GM23338 (cell line): ENCODE data around the gene AVPR2.

ENCODE experiments used
- CREB1 ChIP-seq: fragments of 250-450 bp; sonication (Bioruptor Pico); IDR thresholded peaks from 2 replicates; pipeline ENCODE4 v1.5.0; 2020; ENCODE audit warnings: low read depth, mild to moderate bottlenecking, moderate library complexity
- EZH2 ChIP-seq: fragments of 200-600 bp; sonication (generic); IDR thresholded peaks from one replicate; pipeline ENCODE4 v1.8.0; 2017; ENCODE audit warnings: antibody characterized with exemption, mild to moderate bottlenecking, low read depth; ENCODE audit not compliant: unreplicated experiment
- EZH2phosphoT487 ChIP-seq: fragments of 200-600 bp; sonication (generic); IDR thresholded peaks from one replicate; pipeline ENCODE4 v1.8.1; 2018; ENCODE audit warnings: antibody characterized with exemption; ENCODE audit not compliant: unreplicated experiment
- JUNB ChIP-seq: IDR thresholded peaks from one replicate; pipeline ENCODE4 v1.6.1; 2016; ENCODE audit warnings: antibody characterized with exemption; ENCODE audit not compliant: unreplicated experiment
- NANOG ChIP-seq: IDR thresholded peaks from 2 replicates; pipeline ENCODE4 v1.6.1; 2016; ENCODE audit warnings: antibody characterized with exemption, borderline replicate concordance
- POLR2AphosphoS5 ChIP-seq: IDR thresholded peaks from 2 replicates; pipeline ENCODE4 v1.6.1; 2016; ENCODE audit warnings: antibody characterized with exemption, low read depth
- STAT1 ChIP-seq: IDR thresholded peaks from one replicate; pipeline ENCODE4 v1.6.1; 2016; ENCODE audit warnings: antibody characterized with exemption; ENCODE audit not compliant: unreplicated experiment
- ZNF114 ChIP-seq: fragments of 250-450 bp; sonication (Bioruptor Pico); IDR thresholded peaks from 2 replicates; pipeline ENCODE4 v1.5.0; 2020; ENCODE audit warnings: mild to moderate bottlenecking, moderate library complexity
- ZNF331 ChIP-seq: fragments of 250-450 bp; sonication (Bioruptor Pico); IDR thresholded peaks from 2 replicates; pipeline ENCODE4 v1.5.0; 2020; ENCODE audit warnings: low read depth, mild to moderate bottlenecking, moderate library complexity
- TF ChIP-seq, protein P1 (sequence below), 2 experiments: fragments of 200-600 bp in 1 of 2; sonication (generic) in 1 of 2; conservative IDR thresholded peaks; 2 replicates each; pipeline versions ENCODE4 v1.5.1 to v1.6.1; 2016 to 2017; ENCODE audit warnings: antibody characterized with exemption in 2 of 2, low read depth in 2 of 2, mild to moderate bottlenecking in 2 of 2, moderate library complexity in 1 of 2
- TF ChIP-seq, protein P2 (sequence below): IDR thresholded peaks from one replicate; pipeline ENCODE4 v1.6.1; 2018; ENCODE audit warnings: antibody characterized with exemption; ENCODE audit not compliant: unreplicated experiment
- TF ChIP-seq, protein P3 (sequence below): IDR thresholded peaks from 2 replicates; pipeline ENCODE4 v1.6.1; 2016; ENCODE audit warnings: antibody characterized with exemption
- TF ChIP-seq, protein P4 (sequence below): fragments of 250-450 bp; sonication (Bioruptor Pico); IDR thresholded peaks from 2 replicates; pipeline ENCODE4 v1.5.0; 2020; ENCODE audit warnings: mild to moderate bottlenecking, moderate library complexity

DNA sequence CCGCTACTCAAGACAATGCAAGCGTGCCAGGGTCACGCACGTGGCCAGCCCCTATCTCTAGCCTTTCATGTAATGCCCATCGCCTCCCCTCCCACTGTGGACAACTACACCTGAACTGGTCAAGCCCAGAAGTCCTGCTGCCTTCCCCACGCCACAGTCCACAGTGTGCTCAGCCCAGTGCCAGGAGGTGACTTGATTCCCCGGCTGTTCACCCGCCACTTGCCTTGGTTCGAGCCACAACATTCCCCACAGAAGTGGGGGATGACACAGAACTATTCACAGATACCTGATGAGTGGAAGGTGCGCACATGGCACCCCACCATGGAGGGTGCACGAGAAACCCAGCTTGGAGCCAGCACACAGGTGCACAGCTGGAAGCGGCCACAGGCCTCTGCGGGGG lies 14.8 kb downstream of the AVPR2 start:
- TF ChIP-seq, protein P1, sequence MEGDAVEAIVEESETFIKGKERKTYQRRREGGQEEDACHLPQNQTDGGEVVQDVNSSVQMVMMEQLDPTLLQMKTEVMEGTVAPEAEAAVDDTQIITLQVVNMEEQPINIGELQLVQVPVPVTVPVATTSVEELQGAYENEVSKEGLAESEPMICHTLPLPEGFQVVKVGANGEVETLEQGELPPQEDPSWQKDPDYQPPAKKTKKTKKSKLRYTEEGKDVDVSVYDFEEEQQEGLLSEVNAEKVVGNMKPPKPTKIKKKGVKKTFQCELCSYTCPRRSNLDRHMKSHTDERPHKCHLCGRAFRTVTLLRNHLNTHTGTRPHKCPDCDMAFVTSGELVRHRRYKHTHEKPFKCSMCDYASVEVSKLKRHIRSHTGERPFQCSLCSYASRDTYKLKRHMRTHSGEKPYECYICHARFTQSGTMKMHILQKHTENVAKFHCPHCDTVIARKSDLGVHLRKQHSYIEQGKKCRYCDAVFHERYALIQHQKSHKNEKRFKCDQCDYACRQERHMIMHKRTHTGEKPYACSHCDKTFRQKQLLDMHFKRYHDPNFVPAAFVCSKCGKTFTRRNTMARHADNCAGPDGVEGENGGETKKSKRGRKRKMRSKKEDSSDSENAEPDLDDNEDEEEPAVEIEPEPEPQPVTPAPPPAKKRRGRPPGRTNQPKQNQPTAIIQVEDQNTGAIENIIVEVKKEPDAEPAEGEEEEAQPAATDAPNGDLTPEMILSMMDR (conservative IDR thresholded peaks at IDR 0.05; ENCODE audit: low read depth in 2 of 2), result no peak
- no peak for TF ChIP-seq EZH2phosphoT487
- TF ChIP-seq, protein P2, sequence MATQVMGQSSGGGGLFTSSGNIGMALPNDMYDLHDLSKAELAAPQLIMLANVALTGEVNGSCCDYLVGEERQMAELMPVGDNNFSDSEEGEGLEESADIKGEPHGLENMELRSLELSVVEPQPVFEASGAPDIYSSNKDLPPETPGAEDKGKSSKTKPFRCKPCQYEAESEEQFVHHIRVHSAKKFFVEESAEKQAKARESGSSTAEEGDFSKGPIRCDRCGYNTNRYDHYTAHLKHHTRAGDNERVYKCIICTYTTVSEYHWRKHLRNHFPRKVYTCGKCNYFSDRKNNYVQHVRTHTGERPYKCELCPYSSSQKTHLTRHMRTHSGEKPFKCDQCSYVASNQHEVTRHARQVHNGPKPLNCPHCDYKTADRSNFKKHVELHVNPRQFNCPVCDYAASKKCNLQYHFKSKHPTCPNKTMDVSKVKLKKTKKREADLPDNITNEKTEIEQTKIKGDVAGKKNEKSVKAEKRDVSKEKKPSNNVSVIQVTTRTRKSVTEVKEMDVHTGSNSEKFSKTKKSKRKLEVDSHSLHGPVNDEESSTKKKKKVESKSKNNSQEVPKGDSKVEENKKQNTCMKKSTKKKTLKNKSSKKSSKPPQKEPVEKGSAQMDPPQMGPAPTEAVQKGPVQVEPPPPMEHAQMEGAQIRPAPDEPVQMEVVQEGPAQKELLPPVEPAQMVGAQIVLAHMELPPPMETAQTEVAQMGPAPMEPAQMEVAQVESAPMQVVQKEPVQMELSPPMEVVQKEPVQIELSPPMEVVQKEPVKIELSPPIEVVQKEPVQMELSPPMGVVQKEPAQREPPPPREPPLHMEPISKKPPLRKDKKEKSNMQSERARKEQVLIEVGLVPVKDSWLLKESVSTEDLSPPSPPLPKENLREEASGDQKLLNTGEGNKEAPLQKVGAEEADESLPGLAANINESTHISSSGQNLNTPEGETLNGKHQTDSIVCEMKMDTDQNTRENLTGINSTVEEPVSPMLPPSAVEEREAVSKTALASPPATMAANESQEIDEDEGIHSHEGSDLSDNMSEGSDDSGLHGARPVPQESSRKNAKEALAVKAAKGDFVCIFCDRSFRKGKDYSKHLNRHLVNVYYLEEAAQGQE, result no peak
- no peak for TF ChIP-seq POLR2AphosphoS5
- no peak for TF ChIP-seq JUNB
- TF ChIP-seq EZH2, result no peak
- no peak for TF ChIP-seq CREB1 (CRISPR knock-in tag)
- TF ChIP-seq ZNF331 (CRISPR knock-in tag), result no peak
- TF ChIP-seq ZNF114 (CRISPR knock-in tag), result no peak
- TF ChIP-seq, protein P3, sequence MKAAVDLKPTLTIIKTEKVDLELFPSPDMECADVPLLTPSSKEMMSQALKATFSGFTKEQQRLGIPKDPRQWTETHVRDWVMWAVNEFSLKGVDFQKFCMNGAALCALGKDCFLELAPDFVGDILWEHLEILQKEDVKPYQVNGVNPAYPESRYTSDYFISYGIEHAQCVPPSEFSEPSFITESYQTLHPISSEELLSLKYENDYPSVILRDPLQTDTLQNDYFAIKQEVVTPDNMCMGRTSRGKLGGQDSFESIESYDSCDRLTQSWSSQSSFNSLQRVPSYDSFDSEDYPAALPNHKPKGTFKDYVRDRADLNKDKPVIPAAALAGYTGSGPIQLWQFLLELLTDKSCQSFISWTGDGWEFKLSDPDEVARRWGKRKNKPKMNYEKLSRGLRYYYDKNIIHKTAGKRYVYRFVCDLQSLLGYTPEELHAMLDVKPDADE, result no peak
- no peak for TF ChIP-seq STAT1
- no peak for TF ChIP-seq NANOG
- TF ChIP-seq, protein P4, sequence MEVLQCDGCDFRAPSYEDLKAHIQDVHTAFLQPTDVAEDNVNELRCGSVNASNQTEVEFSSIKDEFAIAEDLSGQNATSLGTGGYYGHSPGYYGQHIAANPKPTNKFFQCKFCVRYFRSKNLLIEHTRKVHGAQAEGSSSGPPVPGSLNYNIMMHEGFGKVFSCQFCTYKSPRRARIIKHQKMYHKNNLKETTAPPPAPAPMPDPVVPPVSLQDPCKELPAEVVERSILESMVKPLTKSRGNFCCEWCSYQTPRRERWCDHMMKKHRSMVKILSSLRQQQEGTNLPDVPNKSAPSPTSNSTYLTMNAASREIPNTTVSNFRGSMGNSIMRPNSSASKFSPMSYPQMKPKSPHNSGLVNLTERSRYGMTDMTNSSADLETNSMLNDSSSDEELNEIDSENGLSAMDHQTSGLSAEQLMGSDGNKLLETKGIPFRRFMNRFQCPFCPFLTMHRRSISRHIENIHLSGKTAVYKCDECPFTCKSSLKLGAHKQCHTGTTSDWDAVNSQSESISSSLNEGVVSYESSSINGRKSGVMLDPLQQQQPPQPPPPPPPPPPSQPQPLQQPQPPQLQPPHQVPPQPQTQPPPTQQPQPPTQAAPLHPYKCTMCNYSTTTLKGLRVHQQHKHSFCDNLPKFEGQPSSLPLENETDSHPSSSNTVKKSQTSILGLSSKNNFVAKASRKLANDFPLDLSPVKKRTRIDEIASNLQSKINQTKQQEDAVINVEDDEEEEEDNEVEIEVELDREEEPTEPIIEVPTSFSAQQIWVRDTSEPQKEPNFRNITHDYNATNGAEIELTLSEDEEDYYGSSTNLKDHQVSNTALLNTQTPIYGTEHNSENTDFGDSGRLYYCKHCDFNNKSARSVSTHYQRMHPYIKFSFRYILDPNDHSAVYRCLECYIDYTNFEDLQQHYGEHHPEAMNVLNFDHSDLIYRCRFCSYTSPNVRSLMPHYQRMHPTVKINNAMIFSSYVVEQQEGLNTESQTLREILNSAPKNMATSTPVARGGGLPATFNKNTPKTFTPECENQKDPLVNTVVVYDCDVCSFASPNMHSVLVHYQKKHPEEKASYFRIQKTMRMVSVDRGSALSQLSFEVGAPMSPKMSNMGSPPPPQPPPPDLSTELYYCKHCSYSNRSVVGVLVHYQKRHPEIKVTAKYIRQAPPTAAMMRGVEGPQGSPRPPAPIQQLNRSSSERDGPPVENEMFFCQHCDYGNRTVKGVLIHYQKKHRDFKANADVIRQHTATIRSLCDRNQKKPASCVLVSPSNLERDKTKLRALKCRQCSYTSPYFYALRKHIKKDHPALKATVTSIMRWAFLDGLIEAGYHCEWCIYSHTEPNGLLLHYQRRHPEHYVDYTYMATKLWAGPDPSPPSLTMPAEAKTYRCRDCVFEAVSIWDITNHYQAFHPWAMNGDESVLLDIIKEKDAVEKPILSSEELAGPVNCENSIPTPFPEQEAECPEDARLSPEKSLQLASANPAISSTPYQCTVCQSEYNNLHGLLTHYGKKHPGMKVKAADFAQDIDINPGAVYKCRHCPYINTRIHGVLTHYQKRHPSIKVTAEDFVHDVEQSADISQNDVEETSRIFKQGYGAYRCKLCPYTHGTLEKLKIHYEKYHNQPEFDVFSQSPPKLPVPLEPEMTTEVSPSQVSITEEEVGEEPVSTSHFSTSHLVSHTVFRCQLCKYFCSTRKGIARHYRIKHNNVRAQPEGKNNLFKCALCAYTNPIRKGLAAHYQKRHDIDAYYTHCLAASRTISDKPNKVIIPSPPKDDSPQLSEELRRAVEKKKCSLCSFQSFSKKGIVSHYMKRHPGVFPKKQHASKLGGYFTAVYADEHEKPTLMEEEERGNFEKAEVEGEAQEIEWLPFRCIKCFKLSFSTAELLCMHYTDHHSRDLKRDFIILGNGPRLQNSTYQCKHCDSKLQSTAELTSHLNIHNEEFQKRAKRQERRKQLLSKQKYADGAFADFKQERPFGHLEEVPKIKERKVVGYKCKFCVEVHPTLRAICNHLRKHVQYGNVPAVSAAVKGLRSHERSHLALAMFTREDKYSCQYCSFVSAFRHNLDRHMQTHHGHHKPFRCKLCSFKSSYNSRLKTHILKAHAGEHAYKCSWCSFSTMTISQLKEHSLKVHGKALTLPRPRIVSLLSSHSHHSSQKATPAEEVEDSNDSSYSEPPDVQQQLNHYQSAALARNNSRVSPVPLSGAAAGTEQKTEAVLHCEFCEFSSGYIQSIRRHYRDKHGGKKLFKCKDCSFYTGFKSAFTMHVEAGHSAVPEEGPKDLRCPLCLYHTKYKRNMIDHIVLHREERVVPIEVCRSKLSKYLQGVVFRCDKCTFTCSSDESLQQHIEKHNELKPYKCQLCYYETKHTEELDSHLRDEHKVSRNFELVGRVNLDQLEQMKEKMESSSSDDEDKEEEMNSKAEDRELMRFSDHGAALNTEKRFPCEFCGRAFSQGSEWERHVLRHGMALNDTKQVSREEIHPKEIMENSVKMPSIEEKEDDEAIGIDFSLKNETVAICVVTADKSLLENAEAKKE (CRISPR knock-in tag), result no peak
